HG03139 (cell line): ENCODE measurements around the gene TESPA1.
"Not testable (repeated sequence)": the region's sequence is repeated elsewhere in the genome, so short reads cannot be mapped to it uniquely, and the experiment has no call there.

Experiments used
- ATAC-seq: cut with Tn5 transposase; IDR thresholded peaks from one replicate; pipeline ENCODE4 v1.9.1; 2021; ENCODE audit not compliant: unreplicated experiment

Gene TESPA1

DNA sequence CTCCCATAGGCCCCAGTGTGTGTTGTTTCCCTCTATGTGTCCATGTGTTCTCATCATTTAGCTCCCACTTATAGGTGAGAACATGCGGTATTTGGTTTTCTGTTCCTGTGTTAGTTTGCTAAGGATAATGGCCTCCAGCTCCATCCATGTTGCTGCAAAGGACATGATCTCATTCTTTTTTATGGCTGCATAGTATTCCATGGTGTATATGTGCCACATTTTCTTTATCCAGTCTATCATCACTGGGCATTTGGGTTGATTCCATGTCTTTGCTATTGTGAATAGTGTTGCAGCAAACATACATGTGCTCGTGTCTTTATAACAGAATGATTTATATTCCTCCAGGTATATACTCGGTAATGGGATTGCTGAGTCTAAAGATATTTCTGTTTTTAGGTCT is 2.2 kb upstream of the TESPA1 start:
- ATAC-seq, result not testable (repeated sequence)

DNA sequence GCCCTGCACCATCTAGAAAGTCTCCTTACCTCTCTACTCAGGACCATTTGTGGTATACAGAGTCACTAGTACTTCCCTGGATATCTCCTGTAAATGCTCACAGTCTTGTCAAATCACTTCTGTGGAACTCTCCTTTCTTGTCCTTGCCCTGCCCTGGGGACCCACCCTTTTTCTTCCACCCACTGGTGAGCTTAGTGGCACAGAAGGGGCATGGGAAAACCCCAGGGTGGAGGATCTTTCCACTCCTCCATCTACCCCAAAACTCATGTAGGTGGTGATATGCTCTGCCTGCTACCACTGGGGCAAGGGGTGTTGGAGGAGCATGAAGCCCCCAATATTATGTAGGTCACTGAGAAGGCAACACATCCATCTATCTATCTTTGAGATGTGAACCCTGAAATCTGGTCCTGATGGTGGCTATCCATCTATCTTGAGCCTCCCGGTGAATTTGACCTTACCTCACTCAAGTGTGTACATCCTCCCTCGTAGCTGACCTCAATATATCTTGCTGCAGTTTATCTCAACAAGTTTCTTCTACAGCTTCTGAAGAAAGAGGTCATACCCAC is 943 bp downstream of the TESPA1 start:
- no peak for ATAC-seq

DNA sequence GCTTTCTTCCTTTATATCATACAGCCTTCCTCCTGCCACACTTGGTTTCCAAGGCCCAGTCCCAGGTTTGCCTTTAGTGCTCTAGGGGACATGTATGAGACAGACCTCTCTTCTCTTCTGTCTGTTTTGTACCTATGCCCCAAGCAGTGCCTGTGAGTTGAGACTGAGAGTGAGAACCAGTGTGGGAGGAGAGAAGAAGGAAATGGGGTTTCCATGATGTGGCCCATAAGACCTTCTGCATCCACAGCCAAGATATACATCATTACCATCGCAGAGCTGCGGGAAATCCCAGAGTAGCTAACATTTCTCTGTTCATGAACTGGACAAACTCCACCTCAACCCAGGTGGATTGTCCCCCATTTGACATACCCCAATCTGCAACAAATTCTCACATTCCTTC is 2.8 kb downstream of the TESPA1 start:
- ATAC-seq, result no peak

DNA sequence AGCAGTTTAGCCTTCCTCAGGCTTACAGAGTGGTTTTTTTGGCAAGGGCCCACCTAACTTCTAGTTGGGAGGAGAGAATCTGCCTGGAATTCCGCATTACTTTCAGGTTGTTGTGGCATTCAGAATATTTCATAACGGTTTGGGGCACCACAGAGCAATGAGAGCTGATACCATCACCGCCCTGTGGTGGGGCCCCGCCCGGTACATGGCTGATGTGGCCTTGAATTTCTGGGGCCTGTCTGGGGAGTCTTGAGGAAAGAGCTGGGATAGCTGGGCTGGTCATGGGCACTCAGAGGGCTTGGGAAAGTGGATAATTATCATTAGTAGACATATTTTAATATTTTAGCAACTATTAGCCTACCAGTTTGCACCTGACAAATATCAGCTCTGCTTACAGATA is 4.2 kb downstream of the TESPA1 start:
- no peak for ATAC-seq

DNA sequence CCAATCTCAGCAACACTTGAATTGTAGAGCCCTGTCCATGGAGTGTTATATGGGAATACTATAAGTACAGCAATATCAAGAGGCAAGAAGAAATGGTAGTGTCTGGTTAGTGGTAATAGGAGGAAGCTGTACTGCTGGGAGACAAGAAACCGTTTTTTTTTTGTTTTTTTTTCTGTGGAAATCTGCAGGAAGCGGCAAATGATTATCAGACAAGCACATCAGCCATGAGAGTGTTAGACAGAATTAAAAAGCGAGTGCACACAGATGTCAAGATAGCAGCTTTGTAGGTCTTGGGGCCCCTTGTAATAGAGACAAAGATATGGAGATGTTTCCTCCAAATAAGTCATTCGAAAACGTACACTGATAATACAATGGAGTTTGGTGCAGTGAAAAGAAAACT is 6.7 kb downstream of the TESPA1 start:
- no peak for ATAC-seq

DNA sequence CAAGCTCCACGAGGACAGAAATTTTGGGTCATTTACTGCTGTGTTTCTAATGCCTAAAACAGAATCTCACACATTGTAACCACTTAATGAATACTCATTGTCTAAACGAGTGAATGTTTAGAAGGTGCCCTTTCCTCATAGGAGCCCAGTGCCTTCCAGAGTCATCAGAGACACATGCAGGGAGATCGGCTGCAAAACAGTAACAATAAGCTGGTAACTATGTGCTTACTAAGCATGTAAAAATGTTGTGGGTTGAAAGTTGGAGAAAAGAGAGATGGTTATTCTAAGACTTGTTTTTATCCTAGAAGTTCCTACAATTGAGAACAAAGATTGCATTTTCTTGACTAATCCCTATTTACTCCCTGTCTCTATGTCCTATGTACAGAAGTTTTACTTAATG is 7.4 kb downstream of the TESPA1 start:
- no peak for ATAC-seq

DNA sequence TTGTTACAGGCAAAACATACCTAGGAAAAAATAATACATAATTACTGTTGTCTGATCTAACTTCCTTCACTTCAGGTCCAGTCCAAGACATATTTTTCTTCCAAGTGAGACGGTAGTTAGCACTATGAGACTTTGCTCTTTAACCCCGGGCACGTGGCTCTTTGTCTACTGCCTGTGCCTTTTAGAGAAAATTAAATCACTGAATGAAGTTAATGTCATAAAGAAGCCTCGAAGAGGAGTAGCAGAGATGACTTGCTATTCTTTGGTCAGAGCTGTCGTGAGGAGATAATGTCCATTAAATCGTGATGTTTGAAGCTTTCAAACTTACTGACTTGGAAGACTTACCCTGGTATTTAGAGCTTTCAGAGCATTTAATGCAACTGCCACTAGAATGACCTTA is 8.7 kb downstream of the TESPA1 start:
- no peak for ATAC-seq

DNA sequence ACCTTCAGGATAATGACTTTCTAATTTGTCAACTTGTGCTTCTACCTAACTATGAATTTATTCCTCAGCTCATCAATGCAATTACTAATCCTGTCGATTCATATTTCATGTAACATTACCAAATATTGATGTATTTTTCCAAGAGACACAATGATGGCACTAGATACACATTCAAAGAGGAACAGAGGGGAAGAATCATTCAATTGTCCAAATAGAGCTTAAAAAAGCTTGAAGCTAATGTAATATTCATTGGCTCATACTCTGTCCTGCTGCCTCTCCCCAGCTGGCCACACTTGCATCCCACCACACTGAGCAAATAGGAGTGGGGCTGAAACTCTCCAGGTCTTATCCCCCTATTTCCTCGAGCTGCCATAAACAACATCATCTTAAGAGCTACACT is 9.3 kb downstream of the TESPA1 start:
- ATAC-seq, result no peak

DNA sequence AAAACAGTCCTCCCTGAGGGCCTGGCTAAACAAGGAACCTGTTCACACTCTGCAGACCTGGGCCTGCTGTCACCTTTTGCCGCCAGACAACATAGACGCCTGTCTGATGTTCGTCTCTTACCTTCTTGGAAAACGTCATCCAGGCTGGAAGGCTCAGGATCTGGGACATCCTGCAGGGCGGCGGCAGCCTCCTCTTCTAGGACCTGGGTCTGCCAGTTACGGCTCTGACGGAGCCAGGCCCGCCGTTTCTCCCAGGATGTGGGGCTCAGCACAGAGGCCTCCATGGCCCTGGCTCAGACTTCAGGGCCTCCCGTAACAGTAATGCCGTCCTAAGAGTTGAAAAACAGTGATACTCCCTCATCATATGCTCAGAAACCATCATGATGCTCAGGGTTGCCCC is 10.3 kb downstream of the TESPA1 start:
- no peak for ATAC-seq

DNA sequence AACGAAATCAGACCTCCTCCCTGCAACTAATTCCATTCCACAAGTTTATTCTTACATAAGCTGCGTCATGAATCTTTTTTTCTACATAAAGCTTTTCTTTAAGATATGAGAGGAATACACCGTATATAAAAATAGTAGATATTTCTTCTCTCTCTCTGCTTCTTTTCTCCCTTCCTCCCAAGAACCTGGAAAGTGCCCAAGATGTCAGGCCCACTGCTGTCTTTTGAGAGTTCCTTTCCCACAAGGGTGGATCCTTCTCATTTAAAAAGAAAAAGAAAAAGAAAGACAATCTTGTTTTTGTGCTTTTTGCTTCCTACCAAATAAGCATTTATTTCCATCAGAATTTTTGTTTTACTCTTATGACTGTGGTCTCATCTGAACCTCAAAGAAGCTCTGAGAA is 11.0 kb downstream of the TESPA1 start:
- ATAC-seq, result no peak

DNA sequence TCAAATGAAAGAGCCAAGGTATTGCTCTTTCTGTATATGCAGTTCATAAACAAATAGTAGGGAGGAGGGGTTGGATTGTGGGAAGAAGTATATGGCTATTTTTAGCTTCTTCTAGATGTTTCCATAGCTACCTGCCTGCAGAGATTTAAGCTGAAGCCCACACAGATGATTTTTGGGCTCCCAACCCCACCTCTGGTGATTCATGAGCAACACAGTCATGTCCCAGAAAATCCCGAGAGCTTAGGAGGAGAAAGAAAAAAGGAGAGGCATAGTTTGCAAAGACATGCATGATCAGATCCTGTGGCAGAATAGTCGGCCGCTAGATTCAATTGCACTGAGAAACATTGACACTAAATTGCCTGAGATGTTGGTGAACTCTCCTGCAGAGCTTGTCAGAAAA is 13.8 kb downstream of the TESPA1 start:
- no peak for ATAC-seq

DNA sequence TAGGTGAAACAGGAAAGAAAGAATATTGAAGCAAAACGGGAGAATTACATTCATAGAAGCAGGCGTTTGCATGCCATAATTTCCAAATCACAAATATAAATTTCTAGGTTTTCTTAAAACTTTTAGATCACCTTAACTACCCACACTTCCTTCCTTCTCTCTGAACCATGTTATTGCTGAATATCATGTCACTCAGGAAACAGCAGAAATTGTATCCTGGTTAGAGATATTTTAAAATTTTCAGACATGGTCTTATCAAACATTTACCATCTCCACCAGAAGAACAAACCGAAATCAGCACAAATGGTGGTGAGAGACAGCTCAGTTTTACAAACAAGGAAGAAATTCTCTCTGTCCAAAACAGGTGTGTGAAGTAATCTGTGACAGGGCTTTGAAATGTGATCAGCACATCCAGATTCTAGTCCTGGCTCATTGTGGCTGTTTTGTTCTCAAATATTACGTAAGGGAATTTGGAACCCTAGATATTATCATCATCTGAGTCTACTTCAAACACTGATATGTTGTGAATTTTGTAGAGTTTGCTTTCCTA is 16.3 kb downstream of the TESPA1 start:
- ATAC-seq, result no peak

DNA sequence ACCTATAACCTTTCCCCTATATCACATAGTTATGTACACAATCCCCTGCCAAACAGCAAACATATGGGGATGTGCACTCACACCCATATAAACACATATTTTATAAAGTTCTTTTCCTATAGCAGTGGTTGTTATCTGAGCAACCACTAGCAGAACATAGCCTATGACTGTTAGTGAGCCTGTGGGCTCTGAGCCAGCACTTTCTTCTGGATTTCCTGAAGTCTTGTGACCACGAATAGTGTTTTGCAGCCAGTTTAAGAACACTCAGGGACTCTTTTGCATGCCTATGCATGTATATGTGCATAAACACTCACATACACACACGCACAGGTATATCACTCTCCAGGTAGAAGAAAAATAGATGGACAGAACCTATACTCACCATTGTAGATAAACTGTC is 17.1 kb downstream of the TESPA1 start:
- no peak for ATAC-seq

DNA sequence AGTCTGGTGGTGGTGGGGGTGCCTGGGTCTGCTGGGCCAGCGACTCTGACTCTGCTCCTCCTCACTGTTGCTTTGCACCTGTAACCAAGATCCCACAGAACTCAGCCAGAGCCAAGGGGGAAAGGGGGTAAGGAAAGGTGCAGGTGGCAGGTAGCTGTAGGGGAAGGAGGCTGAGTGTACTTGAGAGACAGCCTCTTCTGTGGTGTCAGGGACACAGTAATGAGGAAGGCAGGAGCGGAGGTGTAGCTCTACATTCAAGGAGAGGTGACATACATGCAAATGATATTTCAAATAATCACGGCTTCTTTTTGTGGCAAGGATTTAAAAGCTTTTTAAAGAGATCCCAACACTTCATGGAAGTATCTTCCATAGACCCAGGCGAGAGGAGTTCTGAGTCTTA is 23.4 kb downstream of the TESPA1 start:
- ATAC-seq, result no peak

DNA sequence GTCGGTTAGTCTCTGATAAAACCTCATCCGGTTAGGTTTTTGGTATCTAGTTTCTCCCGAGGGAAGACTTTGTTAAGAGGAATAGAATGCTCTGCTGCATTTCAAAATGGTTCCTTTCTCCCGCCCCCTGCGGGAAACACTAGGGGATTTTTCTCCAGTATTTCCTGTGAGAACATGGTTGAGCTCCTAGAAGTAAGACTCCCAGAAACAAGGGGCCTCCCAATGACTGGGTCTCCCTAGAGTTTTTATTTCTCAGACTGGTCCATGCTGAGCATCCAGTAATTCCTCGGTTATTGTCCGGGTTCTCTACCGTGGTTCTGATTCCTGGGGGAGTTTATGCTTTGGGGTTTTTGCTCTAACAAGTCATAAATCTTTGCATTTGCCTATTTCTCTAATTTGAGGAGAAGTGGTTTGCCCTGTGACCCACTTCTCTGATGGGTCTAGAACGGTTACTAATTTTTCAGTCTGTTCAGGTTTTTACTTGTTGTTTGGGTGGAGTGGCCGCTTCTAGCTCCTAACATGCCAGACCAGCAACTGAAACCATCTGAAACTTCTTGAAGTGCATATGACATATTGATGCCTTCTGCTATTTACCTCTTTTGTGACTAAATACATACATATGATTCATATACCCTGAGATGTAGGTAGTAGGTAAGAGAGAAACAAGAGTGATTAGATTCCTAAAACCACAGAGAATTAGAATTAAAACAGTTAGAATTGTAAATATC is 25.1 kb downstream of the TESPA1 start:
- no peak for ATAC-seq

DNA sequence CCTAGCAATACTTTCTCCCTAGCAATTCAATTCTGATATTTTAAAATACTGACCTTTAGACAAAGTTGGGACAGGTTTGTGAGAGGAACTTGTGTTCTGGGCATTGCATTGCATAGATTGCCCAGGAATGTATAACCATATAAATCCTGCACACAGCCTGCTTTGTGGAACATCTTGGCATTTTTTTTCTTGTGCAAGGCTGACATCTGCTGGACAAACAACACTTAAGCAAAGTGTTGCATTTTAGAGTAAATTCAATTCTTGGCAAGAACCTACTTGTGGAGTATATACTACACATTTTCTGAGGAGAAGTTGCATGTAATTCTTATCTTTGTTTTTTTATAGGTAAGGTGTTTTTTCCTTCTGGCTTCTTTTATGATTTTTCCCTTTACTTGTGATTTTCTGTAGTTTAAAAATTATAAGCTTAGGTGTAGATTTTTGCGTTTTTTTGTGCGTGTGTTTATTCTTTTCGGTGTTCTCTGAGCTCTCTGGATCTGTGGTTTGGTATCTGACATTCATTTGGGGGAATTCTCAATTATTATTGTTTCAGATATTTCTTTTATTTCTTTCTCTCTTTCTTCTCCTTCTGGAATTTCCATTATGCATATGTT is 26.4 kb downstream of the TESPA1 start:
- ATAC-seq, result no peak

DNA sequence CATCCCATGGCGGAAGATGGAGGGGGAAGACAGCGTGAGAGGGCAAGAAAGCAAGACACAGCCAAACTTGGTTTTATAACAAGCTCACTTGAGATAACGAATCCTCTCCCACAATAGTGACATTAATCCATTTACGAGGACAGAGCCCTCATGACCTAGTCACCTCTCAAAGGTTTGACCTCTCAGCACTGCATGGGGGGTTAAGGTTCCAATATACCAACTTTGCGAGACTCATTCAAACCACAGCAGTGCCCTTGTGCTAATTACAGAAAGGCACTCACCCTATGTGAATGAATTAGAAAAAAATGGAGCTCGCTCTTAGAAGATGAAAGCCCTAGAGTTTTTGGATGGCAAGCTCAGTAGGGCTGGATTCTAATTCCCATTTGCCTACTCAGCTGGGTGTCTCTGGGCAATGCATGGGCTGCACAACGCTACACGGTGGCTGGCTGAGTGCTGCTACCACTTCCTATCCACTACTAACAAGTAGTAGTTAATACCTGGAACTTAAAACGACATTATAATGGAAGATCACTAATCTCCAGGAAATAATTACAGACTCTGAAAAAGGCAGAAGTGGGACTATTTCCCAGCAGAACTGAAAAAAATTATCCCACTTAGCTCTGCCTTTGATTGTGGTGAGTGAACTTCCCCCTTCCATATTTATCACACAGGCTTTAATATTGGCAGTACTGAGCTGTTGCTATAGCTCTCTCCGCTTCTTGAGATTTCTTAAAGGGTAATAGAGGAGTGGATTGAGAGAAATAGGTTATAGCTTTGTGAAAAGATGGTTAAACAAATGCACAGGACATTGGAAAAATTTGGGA is 27.5 kb downstream of the TESPA1 start:
- ATAC-seq, result no peak

DNA sequence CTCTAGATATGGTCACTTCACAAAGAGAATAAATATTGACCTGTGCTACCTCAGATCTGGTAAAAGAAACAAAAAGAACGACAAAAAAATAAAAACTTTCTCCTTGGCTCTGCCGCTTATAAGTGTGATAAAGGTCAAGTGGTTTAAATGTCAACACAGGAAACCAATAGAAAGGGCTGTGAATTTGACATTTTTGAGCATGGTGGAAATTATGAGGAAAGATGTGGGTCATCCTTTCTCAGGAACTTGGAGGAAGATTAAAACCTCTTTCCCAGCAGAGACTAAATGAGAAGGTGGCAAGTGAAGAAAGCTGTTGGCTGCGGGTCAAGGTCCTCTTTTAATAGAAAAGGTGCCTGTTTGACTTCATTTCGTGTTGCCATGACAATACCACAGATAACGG is 28.2 kb downstream of the TESPA1 start:
- ATAC-seq, result no peak

DNA sequence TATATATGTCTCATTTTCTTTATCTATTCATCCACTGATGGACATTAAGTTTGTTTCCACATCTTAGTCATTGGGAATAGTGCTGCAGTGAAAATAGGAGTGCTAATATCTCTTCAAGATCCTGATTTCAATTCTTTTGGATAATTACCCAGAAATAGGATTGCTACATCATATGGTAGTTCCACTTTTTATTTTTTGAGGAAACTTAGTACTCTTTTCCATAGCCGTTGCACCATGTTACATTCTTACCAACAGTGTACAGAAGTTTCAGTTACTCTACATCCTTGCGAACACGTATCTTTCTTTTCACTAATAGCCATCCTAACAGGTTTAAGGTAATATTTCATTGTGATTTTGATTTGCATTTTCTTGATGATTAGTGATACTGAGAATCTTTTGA is 29.8 kb downstream of the TESPA1 start:
- ATAC-seq, result no peak

DNA sequence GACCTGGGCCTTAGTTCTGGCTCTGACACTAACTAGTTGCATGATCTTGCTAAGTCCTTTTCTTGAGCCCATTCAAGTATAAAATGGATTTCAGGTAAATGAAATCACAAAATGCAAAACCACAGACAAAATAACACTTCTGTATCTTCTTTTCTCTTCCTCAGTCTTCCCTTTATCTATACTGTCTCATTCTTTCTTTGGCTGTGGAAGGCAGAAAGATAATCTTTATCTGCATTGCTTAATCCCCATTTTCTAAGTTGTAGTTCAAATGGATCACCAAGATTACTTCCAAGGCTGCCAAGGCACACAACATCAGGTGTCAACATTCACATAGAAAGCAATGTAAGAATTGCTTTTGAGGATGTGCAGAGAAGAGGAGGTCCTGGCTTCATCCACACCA is 30.3 kb downstream of the TESPA1 start:
- ATAC-seq, result no peak

DNA sequence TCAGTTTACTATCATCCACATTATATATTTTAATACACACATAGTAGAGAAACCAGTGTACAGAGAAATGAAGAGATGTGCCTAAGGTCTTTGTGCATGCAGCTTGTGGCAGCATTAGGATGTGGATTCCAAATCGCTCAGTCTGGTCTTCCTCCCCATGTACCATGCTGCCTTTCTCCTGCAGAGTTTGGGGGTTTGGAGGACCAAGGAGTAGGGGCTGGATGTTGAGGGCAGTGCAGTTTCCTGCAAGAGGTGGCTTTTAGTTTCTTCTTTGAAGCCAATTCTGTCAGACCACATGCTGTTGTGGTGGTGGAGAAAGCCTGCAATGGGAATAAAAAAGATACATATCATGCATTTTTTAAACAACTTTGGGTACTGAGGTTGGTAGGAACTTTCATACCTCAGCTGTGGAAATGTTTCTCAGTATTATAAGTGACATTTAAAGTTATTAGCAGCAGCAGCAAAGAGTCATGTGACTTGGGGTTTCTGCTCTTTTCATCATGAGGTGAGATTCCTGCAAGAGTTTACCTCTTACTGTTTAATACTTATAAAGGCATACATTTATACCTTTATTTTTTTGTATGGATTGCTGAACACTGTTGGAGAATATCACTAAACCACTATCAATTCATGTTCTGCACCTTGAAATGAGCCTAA is 34.4 kb downstream of the TESPA1 start:
- no peak for ATAC-seq
